Astrocyte of the spinal cord (primary cell): ENCODE results near the gene XIRP2.

Source experiments
- DNase-seq: peaks from one replicate; pipeline ENCODE4 v3.0.0; 2011; ENCODE audit warnings: low read depth, low spot score
- H3K4me3 ChIP-seq: 2 replicates; pipeline ENCODE4 v1.5.1; 2011; ENCODE audit warnings: low read depth, mild to moderate bottlenecking, low read length, moderate library complexity
- in situ Hi-C: cut with HindIII; loops from 2 replicates; pipeline ENCODE4 v1.10.0; 2017; ENCODE audit warnings: low sequenced_read_pairs
- TF ChIP-seq, protein P1 (sequence below): IDR thresholded peaks from 2 replicates; pipeline ENCODE4 v1.5.1; 2012; ENCODE audit warnings: low read depth, mild to moderate bottlenecking, low read length, inconsistent platforms

XIRP2 gene

DNA sequence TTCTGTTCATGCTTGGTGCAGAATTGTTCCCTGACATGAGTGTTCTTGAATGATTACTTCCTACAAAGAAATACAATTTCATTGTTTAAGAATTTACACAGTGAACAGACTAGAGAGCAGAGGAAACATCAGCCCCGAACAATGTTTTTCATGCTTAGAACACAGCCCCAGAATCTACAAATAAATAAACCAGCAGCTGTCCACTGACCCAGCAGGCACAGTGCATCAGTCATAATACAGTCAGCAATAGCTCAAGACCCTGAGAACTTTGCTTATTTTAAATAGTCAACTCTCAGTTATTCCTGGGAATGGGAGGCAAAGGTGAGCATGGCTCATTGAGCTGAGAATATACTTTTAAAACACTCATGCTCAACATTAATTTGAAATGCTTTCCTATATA lies 38.4 kb downstream of the XIRP2 start:
- peak; percentile 20 for DNase-seq
- TF ChIP-seq, protein P1, sequence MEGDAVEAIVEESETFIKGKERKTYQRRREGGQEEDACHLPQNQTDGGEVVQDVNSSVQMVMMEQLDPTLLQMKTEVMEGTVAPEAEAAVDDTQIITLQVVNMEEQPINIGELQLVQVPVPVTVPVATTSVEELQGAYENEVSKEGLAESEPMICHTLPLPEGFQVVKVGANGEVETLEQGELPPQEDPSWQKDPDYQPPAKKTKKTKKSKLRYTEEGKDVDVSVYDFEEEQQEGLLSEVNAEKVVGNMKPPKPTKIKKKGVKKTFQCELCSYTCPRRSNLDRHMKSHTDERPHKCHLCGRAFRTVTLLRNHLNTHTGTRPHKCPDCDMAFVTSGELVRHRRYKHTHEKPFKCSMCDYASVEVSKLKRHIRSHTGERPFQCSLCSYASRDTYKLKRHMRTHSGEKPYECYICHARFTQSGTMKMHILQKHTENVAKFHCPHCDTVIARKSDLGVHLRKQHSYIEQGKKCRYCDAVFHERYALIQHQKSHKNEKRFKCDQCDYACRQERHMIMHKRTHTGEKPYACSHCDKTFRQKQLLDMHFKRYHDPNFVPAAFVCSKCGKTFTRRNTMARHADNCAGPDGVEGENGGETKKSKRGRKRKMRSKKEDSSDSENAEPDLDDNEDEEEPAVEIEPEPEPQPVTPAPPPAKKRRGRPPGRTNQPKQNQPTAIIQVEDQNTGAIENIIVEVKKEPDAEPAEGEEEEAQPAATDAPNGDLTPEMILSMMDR: no peak
- in situ Hi-C loops: no loop called here
- H3K4me3 ChIP-seq: no peak overlapping the region

DNA sequence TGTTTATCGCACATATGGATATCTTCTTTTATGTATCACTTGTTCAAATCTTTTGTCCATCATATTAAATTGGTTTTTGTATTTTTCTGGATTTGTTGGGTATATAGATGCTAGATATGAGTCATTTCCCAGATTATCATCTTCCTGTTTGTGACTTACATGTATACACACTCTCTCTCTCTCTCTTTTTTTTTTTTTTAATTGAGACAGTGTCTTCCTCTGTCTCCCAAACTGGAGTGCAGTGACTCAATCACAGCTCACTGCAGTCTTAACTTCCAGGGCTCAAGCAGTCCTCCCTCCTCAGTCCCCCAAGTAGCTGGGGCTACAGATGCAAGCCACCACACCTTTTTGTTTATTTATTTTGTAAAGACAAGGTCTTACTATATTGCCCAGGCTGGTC lies 43.8 kb downstream of the XIRP2 start:
- TF ChIP-seq, protein P1: no peak
- DNase-seq: no peak
- no peak overlapping the region for H3K4me3 ChIP-seq
- in situ Hi-C loops: no loop called here

DNA sequence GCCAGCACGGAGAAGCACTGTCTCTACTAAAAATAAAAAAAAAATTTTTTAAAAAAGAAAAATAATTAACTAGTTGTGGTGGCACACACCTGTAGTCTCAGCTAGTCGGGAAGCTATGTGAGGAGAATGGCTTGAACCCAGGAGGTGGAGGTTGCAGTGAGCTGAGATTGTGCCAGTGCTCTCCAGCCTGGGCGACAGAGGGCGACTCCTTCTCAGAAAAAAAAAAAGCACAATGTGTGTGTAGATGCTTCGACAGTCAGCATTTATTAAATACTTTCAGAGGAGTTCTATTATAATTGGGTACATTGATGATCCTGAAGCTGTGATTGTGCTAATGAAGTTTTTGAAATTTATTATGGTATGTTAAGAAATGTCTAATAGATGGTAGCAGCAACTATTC lies 46.5 kb downstream of the XIRP2 start:
- TF ChIP-seq, protein P1: no peak
- no peak overlapping the region for H3K4me3 ChIP-seq
- no peak for DNase-seq
- in situ Hi-C loops: no loop called here

DNA sequence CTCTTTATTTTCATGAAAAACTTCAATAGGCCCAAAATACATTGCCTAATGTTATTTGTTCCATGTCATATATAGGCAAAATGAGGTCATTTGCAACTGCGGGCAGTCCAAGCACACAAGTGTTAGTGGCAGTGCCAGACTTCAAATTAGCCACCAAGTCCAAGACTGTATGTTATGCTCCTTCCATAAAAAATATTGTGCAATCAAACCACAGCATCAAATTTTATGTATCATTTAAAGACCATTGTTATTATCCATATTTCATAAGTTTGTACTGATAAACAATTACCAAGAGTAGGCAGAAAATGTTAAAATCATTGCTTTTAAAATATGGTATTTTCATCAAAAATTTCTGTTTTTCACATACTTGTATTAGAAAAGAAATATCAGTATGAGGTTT lies 54.1 kb downstream of the XIRP2 start:
- TF ChIP-seq, protein P1: no peak
- no peak for DNase-seq
- H3K4me3 ChIP-seq: no peak overlapping the region
- in situ Hi-C loops: no loop called here

DNA sequence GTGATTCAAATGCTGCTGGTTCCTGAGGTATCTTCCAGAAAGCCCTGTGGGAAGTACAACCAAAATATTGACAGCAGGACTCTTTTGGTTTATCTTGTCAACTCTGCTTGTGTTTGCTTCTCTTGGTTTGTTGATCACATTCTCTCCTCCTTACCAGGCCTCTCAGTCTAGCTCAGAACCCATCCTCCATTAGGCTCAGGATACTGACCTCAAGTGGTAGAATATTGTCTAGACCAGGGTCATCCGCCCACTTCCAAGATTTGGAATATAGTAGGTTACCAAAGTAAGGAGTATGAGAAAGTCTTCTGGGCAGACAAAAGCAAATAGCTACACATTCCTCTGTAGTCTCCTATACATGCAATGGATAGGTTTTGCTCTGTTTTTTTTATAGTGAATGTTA lies 56.6 kb downstream of the XIRP2 start:
- TF ChIP-seq, protein P1: no peak
- in situ Hi-C loops: no loop called here
- no peak overlapping the region for H3K4me3 ChIP-seq
- DNase-seq: no peak

DNA sequence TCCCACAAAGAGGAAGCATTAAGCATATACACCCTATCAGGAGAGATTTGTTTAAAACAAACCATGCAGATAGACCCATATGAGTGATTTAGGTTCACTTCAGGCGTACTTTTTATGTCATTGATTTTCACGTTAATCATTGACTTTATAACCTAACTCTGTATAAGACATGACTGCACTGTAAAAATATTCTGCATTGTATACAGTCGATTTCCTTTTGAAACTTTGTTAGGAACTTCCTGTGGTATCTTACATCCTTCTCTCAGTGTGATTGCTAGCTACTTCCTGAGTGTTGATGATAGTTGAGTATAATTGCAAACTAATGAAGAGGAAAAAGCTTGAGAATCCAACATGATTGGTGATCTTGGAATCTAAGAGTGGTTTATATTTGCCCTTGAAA lies 69.4 kb downstream of the XIRP2 start:
- DNase-seq: no peak
- no peak overlapping the region for H3K4me3 ChIP-seq
- in situ Hi-C loops: no loop called here
- TF ChIP-seq, protein P1: no peak

DNA sequence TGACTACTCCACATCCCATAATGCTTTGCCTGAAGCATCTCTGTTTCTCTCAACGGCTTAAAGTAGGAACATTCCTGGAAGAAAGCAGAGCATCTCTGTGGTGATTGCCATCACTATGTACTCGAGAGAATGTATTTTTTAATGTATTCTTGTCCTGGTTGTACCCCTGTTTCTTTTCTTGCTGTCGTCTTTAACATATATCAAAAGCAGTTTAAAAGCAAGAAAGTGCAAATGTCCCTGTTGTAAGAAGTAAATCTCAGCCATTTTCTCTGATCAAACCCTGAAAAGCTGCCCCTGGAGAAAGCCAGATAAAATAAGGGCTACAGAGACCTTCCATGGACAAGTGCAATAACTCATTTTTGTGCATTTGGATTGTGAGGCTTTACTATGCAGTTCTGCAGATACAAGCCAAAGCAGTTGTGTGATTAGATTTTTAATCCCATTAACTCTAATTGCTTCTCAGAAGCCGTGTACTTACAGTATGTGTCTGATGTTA lies 70.8 kb downstream of the XIRP2 start:
- in situ Hi-C loops: no loop called here
- TF ChIP-seq, protein P1: no peak
- DNase-seq: no peak
- H3K4me3 ChIP-seq: no peak overlapping the region
